ENCODE measurements around the gene PIEZO1. TPM values are rescaled to one million over a fixed set of nuclear protein-coding genes. Genes with fewer than 3 reads are reported as not detected.

The PIEZO1 gene
- total and polyA plus RNA-seq, 10 of the 15 experiments (the other 5 are each of a cell fraction or from before 2014, with no cell fraction given) = 1.3 to 169 (median 33.4) TPM

- H3K4me2 ChIP-seq (ENCODE audit: control insufficient read depth, insufficient read depth) = no peak overlapping the region
- in situ Hi-C loops (cut with MboI) (no loop called here), intact Hi-C loops (cut with micrococcal nuclease; ENCODE audit: unreplicated experiment) (no loop called here)
- H3K9me3 ChIP-seq (replicated peaks; ENCODE audit: control insufficient read depth, insufficient read depth, low read length) = no peaks in the 10 kb centered on the region
- no peak overlapping the region for H2AFZ ChIP-seq (ENCODE audit: control insufficient read depth, low read depth, low read length)
- H3K79me2 ChIP-seq (ENCODE audit: control insufficient read depth, insufficient read depth, low read length) = peaks cover 10% of the 10 kb centered on the region
- no peak overlapping the region for H3K4me3 ChIP-seq
- H3K9ac ChIP-seq (ENCODE audit: control insufficient read depth, insufficient read depth, low read length) = no peak overlapping the region
- DNase-seq (ENCODE audit: low read depth, low spot score) = no peak
- ChIA-PET RAD21 (ENCODE audit: unreplicated experiment) (no interaction called here), CTCF (no interaction called here), POLR2A (no interaction called here), SMC1A (ENCODE audit: uncharacterized antibody, unreplicated experiment) (no interaction called here)
- 83% methylated on average over 18 of the region's 18 CpGs for WGBS (ENCODE audit: insufficient coverage, insufficient replicate concordance, low lambda C conversion rate, missing lambda C conversion rate)
- no TSS peak for BruUV-seq (replicated peaks)
- H3K4me1 ChIP-seq (ENCODE audit: control insufficient read depth, insufficient read depth, low read length) = no peaks in the 10 kb centered on the region
- no peak overlapping the region for H3K27ac ChIP-seq (ENCODE audit: control insufficient read depth, insufficient read depth)
- no peak for ATAC-seq
- H3K36me3 ChIP-seq (ENCODE audit: control insufficient read depth in 2 of 2, insufficient read depth in 2 of 2, low read length in 1 of 2) = peaks cover 6 to 29% of the 10 kb centered on the region in 2 experiments
- no peaks in the 10 kb centered on the region for H4K20me1 ChIP-seq (ENCODE audit: control insufficient read depth, insufficient read depth)
- no peaks in the 10 kb centered on the region for H3K27me3 ChIP-seq (replicated peaks in 1 of 2; ENCODE audit: control insufficient read depth in 2 of 2, insufficient read depth in 2 of 2, low read length in 1 of 2)
- no peak for FAIRE-seq
- TF ChIP-seq, protein P1, sequence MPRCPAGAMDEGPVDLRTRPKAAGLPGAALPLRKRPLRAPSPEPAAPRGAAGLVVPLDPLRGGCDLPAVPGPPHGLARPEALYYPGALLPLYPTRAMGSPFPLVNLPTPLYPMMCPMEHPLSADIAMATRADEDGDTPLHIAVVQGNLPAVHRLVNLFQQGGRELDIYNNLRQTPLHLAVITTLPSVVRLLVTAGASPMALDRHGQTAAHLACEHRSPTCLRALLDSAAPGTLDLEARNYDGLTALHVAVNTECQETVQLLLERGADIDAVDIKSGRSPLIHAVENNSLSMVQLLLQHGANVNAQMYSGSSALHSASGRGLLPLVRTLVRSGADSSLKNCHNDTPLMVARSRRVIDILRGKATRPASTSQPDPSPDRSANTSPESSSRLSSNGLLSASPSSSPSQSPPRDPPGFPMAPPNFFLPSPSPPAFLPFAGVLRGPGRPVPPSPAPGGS (IDR thresholded peaks at IDR 0.05; ENCODE audit: borderline replicate concordance, insufficient read depth, low read depth, low read length, poor library complexity, severe bottlenecking) = no peak
- no peak for TF ChIP-seq ZNF592 (IDR thresholded peaks at IDR 0.05)
- no peak for TF ChIP-seq ETV6 (conservative IDR thresholded peaks at IDR 0.05 in 1 of 2, IDR thresholded peaks at IDR 0.05 in 1 of 2; ENCODE audit: borderline replicate concordance in 1 of 2, low read depth in 1 of 2)
- no peak for TF ChIP-seq BCL11A (IDR thresholded peaks at IDR 0.05; ENCODE audit: low read depth, low read length)
- TF ChIP-seq, protein P2, sequence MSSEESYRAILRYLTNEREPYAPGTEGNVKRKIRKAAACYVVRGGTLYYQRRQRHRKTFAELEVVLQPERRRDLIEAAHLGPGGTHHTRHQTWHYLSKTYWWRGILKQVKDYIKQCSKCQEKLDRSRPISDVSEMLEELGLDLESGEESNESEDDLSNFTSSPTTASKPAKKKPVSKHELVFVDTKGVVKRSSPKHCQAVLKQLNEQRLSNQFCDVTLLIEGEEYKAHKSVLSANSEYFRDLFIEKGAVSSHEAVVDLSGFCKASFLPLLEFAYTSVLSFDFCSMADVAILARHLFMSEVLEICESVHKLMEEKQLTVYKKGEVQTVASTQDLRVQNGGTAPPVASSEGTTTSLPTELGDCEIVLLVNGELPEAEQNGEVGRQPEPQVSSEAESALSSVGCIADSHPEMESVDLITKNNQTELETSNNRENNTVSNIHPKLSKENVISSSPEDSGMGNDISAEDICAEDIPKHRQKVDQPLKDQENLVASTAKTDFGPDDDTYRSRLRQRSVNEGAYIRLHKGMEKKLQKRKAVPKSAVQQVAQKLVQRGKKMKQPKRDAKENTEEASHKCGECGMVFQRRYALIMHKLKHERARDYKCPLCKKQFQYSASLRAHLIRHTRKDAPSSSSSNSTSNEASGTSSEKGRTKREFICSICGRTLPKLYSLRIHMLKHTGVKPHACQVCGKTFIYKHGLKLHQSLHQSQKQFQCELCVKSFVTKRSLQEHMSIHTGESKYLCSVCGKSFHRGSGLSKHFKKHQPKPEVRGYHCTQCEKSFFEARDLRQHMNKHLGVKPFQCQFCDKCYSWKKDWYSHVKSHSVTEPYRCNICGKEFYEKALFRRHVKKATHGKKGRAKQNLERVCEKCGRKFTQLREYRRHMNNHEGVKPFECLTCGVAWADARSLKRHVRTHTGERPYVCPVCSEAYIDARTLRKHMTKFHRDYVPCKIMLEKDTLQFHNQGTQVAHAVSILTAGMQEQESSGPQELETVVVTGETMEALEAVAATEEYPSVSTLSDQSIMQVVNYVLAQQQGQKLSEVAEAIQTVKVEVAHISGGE (CRISPR knock-in tag; IDR thresholded peaks at IDR 0.05) = no peak
- TF ChIP-seq JUND (IDR thresholded peaks at IDR 0.05; ENCODE audit: low read depth, low read length) = no peak
- TF ChIP-seq, protein P3, sequence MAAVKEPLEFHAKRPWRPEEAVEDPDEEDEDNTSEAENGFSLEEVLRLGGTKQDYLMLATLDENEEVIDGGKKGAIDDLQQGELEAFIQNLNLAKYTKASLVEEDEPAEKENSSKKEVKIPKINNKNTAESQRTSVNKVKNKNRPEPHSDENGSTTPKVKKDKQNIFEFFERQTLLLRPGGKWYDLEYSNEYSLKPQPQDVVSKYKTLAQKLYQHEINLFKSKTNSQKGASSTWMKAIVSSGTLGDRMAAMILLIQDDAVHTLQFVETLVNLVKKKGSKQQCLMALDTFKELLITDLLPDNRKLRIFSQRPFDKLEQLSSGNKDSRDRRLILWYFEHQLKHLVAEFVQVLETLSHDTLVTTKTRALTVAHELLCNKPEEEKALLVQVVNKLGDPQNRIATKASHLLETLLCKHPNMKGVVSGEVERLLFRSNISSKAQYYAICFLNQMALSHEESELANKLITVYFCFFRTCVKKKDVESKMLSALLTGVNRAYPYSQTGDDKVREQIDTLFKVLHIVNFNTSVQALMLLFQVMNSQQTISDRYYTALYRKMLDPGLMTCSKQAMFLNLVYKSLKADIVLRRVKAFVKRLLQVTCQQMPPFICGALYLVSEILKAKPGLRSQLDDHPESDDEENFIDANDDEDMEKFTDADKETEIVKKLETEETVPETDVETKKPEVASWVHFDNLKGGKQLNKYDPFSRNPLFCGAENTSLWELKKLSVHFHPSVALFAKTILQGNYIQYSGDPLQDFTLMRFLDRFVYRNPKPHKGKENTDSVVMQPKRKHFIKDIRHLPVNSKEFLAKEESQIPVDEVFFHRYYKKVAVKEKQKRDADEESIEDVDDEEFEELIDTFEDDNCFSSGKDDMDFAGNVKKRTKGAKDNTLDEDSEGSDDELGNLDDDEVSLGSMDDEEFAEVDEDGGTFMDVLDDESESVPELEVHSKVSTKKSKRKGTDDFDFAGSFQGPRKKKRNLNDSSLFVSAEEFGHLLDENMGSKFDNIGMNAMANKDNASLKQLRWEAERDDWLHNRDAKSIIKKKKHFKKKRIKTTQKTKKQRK (IDR thresholded peaks at IDR 0.05; ENCODE audit: low read depth, low read length) = no peak
- no peak for TF ChIP-seq IKZF1 (conservative IDR thresholded peaks at IDR 0.05)
- no peak for TF ChIP-seq NFYA (IDR thresholded peaks at IDR 0.05; ENCODE audit: borderline replicate concordance, low read depth, low read length)
Measured at GRCh38 chr16:88711750-88712340, 73.2 kb downstream of the PIEZO1 start.

All from GM12878 (cell line).